Mesodermal cell (in vitro differentiated cells): ENCODE measurements around the gene BICRA.
"Not testable (repeated sequence)": the region's sequence is repeated elsewhere in the genome, so short reads cannot be mapped to it uniquely, and the experiment has no call there.

Experiments used
- H3K27ac ChIP-seq: 2 replicates; pipeline ENCODE4 v1.7.0; 2013; ENCODE audit warnings: mild to moderate bottlenecking, low read depth, low read length, moderate library complexity; ENCODE audit not compliant: severe bottlenecking
- H3K36me3 ChIP-seq: 2 replicates; pipeline ENCODE4 v1.7.1; 2013; ENCODE audit warnings: mild to moderate bottlenecking, low read length, moderate library complexity; ENCODE audit not compliant: control insufficient read depth, insufficient read depth
- H3K4me1 ChIP-seq: one replicate; pipeline ENCODE4 v1.7.1; 2013; ENCODE audit warnings: mild to moderate bottlenecking, low read length; ENCODE audit not compliant: insufficient read depth, control insufficient read depth, poor library complexity, severe bottlenecking
- H3K4me3 ChIP-seq: 2 replicates; pipeline ENCODE4 v1.7.0; 2013; ENCODE audit warnings: low read length, control low read depth, mild to moderate bottlenecking; ENCODE audit not compliant: insufficient read depth, poor library complexity, severe bottlenecking; ENCODE audit errors: extremely low read depth
- H3K9me3 ChIP-seq: 2 replicates; pipeline ENCODE4 v1.7.1; 2013; ENCODE audit warnings: mild to moderate bottlenecking, low read length, moderate library complexity; ENCODE audit not compliant: control insufficient read depth
- WGBS, 2 experiments: methylation state at CpG; one replicate each; pipeline ENCODE4 v1.1.5; 2013; ENCODE audit warnings: missing lambda C conversion rate in 2 of 2; ENCODE audit not compliant: insufficient coverage in 2 of 2; 5-methylcytosine and 5-hydroxymethylcytosine counted together

Gene BICRA

GRCh38 chr19:47730910-47731309 is 122.0 kb downstream of the BICRA start:
- no peaks in the 10 kb centered on the region for H3K9me3 ChIP-seq
- H3K36me3 ChIP-seq = peaks cover 74% of the 10 kb centered on the region
- WGBS, 2 experiments = 97 to 100% methylated on average over 5 to 6 of the region's 8 CpGs
- H3K4me1 ChIP-seq = peaks cover 7% of the 10 kb centered on the region
- H3K4me3 ChIP-seq = no peak overlapping the region
- no peak overlapping the region for H3K27ac ChIP-seq

DNA sequence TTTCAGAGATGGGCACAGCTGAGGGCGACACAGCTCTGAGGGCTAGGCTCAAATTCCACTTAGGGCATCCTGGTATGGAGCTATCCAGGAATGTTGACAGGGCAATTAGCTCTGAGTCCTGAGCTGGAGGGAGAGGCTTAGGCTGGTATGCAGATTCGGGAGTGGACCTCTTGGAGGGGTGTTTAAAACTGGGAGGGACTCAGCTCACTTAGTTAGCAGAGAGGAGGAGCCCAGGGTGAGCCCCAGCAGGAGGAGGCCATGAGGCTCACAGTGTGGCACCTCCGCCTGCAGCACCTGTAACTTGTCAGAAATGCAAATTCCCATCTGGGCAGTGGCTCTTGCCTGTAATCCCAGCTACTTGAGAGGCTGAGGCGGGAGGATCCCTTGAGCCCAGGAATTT is 126.2 kb downstream of the BICRA start:
- WGBS, 2 experiments = 73 to 80% methylated on average over 4 of the region's 4 CpGs
- H3K4me1 ChIP-seq = no peaks in the 10 kb centered on the region
- H3K4me3 ChIP-seq = no peak overlapping the region
- no peaks in the 10 kb centered on the region for H3K9me3 ChIP-seq
- no peak overlapping the region for H3K27ac ChIP-seq
- peaks cover 80% of the 10 kb centered on the region for H3K36me3 ChIP-seq

DNA sequence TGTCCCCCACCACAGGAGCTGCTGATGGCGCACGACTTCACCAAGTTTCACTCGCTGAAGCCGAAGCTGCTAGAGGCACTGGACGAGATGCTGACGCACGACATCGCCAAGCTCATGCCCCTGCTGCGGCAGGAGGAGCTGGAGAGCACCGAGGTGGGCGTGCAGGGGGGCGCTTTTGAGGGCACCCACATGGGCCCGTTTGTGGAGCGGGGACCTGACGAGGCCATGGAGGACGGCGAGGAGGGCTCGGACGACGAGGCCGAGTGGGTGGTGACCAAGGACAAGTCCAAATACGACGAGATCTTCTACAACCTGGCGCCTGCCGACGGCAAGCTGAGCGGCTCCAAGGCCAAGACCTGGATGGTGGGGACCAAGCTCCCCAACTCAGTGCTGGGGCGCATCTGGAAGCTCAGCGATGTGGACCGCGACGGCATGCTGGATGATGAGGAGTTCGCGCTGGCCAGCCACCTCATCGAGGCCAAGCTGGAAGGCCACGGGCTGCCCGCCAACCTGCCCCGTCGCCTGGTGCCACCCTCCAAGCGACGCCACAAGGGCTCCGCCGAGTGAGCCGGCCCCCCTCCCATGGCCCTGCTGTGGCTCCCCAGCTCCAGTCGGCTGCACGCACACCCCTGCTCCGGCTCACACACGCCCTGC is 132.1 kb downstream of the BICRA start:
- Histone ChIP-seq H3K27ac (no peak overlapping the region), H3K4me3 (no peak overlapping the region)
- WGBS, 2 experiments = 95 to 96% methylated on average over 39 to 48 of the region's 48 CpGs

DNA sequence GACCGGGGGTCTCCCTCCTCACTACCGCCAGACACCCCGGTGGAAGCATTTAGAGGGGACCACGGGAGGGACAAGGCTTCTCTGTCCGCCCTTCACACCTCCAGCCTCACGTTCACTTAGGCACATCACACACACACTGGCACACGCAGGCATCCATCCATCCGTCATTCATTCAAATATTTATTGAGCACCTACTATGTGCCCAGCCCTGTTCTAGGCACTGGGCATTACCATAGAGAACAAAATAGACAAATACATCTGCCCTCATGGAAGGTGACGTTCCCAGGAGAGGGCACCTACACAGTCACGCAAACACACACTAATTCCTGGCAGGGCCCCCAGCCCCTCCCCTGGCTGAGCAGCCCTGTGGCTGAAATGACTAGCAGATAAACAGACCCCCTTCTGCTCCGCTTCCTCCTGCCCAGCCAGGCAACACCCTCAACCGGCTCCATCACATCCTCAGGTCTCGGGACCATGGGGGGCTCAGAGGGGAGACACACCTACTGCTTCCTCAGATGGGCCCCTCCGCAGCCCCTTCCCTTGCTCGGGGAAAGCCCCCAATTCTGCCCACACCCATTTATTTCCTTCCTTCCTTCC is 132.7 kb downstream of the BICRA start:
- Histone ChIP-seq H3K4me1 (peaks cover 6% of the 10 kb centered on the region), H3K4me3 (no peak overlapping the region), H3K27ac (no peak overlapping the region), H3K9me3 (no peaks in the 10 kb centered on the region), H3K36me3 (peaks cover 41% of the 10 kb centered on the region)
- 92 to 95% methylated on average over 9 to 15 of the region's 15 CpGs for WGBS, 2 experiments

More for the DNA sequence above, 132.1 kb downstream of the BICRA start:
- Histone ChIP-seq H3K4me1 (peaks cover 4% of the 10 kb centered on the region), H3K9me3 (no peaks in the 10 kb centered on the region), H3K36me3 (peaks cover 47% of the 10 kb centered on the region)

GRCh38 chr19:47742634-47743033 is 133.7 kb downstream of the BICRA start:
- Histone ChIP-seq H3K4me1 (peaks cover 9% of the 10 kb centered on the region), H3K4me3 (no peak overlapping the region), H3K36me3 (peaks cover 46% of the 10 kb centered on the region), H3K27ac (peak overlapping the region; percentile 88), H3K9me3 (no peaks in the 10 kb centered on the region)
- 56 to 70% methylated on average over 6 to 8 of the region's 13 CpGs for WGBS, 2 experiments

DNA sequence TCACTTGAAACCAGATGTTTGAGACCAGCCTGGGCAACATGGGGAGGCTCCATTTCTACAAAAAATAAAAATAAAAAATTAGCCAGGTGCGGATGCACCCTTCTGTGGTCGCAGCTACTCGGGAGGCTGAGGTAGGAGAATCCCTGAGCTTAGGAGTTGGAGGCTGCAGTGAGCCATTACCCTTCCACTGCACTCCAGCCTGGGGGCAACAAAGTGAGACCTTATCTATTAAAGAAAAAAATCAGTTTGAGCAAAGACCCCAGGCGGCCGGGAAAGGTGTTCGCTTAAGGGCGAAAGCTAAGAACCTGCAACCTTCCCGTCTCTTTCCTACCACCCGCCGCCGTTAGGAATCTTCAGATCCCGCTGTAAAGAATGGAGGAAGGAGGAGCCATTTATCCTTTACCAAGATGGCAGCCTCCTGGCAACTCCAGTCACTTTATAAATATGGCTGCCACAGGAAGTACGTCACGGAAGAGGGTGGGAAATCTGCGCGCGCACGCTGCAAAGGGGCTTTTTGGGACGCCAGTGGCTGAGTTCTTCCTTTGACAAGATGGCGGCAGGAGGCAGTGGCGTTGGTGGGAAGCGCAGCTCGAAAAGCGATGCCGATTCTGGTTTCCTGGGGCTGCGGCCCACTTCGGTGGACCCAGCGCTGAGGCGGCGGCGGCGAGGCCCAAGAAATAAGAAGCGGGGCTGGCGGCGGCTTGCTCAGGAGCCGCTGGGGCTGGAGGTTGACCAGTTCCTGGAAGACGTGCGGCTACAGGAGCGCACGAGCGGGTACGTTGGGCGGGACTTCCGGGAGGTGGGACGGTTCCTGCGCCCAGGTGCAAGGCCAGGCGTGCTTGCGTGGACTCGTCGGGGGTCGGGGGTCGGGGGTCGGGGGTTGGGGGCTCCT is 136.3 kb downstream of the BICRA start, which contains the start of gene NOP53:
Gene NOP53, plus strand, starts transcription at position 537 of the 892 bp plus-strand sequence. Its CDS starts 14 bp downstream, at position 551.
- H3K9me3 ChIP-seq = no peaks in the 10 kb centered on the region
- WGBS, 2 experiments = 1 to 3% methylated on average over 24 to 45 of the region's 53 CpGs
- H3K4me1 ChIP-seq = peaks cover 9% of the 10 kb centered on the region
- peaks cover 48% of the 10 kb centered on the region for H3K36me3 ChIP-seq
- peak within 1 kb of the TSS; percentile 86 for H3K27ac ChIP-seq
- peak within 1 kb of the TSS; percentile 74 for H3K4me3 ChIP-seq

DNA sequence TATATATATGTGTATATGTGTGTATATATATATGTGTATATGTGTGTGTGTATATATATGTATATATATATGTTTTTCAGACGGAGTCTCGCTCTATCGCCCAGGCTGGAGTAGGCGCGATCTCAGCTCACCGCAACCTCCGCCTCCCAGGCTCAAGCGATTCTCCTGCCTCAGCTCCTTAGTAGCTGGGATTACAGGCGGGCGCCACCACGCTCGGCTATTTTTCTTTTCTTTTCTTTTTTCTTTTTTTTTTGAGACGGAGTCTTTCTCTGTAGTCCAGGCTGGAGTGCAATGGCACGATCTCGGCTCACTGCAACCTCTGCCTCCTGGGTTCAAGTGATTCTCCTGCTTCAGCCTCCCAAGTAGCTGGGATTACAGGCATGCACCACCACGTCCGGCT is 137.2 kb downstream of the BICRA start:
- H3K27ac ChIP-seq, H3K9me3 ChIP-seq, H3K4me1 ChIP-seq: not testable (repeated sequence)
- 76 to 82% methylated on average over 13 of the region's 17 CpGs for WGBS, 2 experiments
- H3K4me3 ChIP-seq = peak overlapping the region; percentile 74
- peaks cover 50% of the 10 kb centered on the region for H3K36me3 ChIP-seq

DNA sequence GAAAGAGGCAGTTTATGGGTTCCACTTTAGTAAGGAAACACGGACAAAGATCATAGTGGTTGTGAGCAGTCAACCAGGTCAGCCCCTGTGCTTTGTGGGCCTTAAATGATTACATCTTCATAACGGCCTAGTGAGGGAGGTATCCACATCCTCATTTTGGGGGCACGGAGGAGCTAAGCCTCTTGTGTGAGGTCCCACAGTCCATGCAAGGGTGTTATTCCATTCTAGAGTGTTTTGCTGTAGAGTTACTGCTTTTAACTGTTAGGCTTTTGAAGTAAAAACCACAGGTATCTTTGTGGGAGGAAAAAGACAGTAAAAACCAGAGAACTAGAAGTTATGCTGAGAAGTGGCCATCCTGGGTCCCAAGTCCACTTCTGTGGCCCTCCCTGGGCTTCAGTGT is 140.4 kb downstream of the BICRA start:
- peaks cover 6% of the 10 kb centered on the region for H3K4me1 ChIP-seq
- no peak overlapping the region for H3K4me3 ChIP-seq
- H3K36me3 ChIP-seq = peaks cover 72% of the 10 kb centered on the region
- 96 to 100% methylated on average over 3 of the region's 3 CpGs for WGBS, 2 experiments
- no peaks in the 10 kb centered on the region for H3K9me3 ChIP-seq
- no peak overlapping the region for H3K27ac ChIP-seq

DNA sequence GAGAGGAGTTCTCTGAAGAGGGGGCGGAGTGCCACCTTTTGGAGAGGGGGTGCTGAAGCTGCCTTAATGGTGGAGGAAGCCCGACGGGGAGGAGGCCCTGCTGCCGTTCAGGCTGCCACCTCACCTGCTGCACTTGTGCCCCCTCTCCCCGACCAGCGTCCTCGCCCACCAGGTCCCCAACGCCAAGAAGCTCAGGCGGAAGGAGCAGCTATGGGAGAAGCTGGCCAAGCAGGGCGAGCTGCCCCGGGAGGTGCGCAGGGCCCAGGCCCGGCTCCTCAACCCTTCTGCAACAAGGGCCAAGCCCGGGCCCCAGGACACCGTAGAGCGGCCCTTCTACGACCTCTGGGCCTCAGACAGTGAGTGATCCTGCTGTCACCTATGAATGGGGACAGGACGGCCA is 141.8 kb downstream of the BICRA start:
- H3K27ac ChIP-seq = no peak overlapping the region
- H3K4me1 ChIP-seq = peaks cover 6% of the 10 kb centered on the region
- no peak overlapping the region for H3K4me3 ChIP-seq
- H3K9me3 ChIP-seq = no peaks in the 10 kb centered on the region
- 97% methylated on average over 14 to 17 of the region's 18 CpGs for WGBS, 2 experiments
- H3K36me3 ChIP-seq = peaks cover 85% of the 10 kb centered on the region

DNA sequence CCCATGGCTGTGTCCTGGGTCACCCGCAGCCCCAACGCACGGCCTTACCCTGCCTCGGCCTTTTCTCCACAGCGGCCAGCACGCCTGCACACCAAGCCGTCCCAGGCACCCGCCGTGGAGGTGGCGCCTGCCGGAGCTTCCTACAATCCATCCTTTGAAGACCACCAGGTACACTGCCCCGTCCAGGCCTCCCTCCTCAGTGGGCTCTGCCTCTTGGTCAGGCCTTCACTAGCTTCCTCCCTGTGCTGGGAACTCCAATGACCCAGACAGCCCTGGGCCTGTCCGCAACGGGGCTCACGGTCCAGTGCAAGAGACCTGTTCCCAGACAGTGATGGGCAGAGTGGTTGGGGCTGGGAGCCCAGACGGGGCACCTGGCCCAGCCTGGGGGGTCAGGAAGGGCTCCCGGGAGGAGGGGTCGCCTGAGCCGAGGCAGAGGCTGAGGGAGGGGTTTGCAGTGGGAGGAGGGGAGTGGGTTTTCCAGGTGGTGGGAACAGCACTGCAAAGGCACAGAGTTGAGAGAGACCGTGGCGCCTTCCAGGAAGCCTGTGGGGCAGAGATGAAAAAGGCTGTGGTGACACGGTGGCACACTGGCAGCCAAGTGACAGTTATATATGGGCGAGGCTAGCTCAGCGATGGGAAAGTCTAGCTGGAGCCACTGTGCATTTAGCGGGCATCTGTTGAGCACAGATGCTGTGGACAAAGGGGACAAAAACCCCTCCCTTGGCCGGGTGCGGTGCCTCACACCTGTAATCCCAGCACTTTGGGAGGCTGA is 143.7 kb downstream of the BICRA start:
- H3K4me3 ChIP-seq = no peak overlapping the region
- no peaks in the 10 kb centered on the region for H3K9me3 ChIP-seq
- H3K27ac ChIP-seq = no peak overlapping the region
- H3K36me3 ChIP-seq = peaks cover 93% of the 10 kb centered on the region
- 91 to 93% methylated on average over 18 to 26 of the region's 27 CpGs for WGBS, 2 experiments
- H3K4me1 ChIP-seq = no peaks in the 10 kb centered on the region
